NOMO-1 (cell line): ENCODE measurements around the gene TMPRSS11F.
"Not testable (repeated sequence)": the region's sequence is repeated elsewhere in the genome, so short reads cannot be mapped to it uniquely, and the experiment has no call there.

Experiments
- DNase-seq, 2 experiments: peaks; one replicate each; lab custom pipeline; 2025; ENCODE audit not compliant: unreplicated experiment in 2 of 2; lab: John Stamatoyannopoulos, UW

TMPRSS11F gene

DNA sequence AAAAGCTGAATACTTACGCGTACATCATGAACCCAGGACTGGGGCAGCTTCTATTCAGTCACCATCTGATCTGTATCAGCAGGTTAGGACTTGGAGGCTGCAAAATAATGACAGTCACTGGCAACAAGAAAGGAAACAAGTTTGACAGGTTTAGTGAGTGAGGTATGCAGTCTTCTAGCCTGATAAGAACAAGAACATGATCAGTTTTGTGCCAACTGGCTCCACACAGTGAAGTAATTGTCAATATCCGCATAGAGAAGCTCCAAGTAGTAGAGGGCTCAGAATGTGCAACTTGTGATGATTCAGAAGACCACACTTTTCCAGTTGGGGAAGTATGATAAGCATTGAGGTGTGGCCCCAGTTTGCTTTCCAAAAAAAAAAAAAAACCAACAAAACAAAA, at the start of gene TMPRSS11F:
Gene TMPRSS11F (minus strand): TSS at position 77 of the 400 bp plus-strand sequence. CDS start 49 bp downstream, at position 28.
- no peak for DNase-seq

DNA sequence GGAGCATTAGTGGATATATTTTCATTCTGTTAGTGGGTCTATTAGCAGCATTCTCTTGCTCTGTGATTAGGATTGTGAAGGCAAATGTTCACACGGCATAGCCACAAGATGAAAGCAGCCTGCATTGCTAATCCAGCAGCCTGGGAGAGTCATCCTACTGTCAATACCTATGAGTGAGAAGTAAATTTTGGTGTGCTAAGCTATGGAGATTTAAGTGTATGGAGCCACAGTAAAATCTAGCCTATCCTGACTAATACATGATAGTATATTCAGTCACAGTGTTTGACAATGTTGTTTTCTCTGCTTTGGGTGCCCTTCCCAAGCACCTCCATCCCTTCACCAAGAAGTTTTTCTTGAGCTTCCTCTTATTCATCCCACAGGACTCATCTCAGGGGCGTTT, 47.2 kb upstream of the TMPRSS11F start:
- DNase-seq, result no peak

GRCh38 chr4:68176500-68176899, 46.8 kb upstream of the TMPRSS11F start:
- no peak for DNase-seq

DNA sequence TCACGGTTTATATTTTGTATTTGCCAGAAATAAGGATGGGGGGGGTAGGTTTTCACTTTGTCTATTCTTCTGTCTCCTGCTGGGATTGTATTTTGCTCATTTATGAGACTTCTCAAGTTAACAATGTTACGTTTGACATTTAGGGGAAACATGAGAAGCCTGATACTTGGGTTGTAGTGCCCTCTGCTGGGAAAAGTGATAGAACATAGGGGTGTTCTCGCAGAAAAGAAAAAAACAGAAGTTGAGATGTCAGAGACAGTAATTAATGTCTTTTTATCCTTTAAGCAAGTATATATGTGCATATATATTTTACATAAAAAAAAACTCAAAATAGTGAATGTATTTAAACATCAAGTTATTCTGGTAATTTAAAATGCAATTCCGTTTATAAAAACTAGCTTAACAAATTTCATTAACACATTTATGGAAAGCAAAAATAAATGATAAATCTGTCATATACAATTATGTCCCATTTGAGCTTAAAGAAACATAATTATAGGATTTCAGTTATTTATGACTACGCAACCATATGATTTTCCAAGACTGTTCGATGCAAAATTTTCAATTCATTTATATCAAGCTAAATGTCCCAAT, 46.0 kb upstream of the TMPRSS11F start:
- peak in 1 of 2 experiments; percentile 67 for DNase-seq

DNA sequence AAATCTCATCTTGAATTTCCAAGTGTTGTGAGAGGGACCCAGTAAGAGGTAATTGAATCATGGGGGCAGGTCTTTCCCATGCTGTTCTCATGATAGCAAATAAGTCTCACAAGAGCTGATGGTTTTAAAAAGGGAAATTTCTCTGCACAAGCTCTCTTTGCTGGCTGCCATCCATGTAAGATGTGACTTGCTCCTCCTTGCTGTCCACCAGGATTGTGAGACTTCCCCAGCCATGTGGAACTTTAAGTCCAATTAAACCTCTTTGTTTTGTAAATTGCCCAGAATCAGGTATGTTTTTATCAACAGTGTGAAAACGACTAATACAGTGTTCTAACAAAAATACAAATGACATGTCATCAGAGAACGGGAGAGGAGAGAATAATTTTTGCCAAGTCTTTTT, 44.7 kb upstream of the TMPRSS11F start:
- DNase-seq, result not testable (repeated sequence)

- not testable (repeated sequence) for DNase-seq
These were observed 42.5 kb upstream of the TMPRSS11F start for GRCh38 chr4:68172147-68172546.

DNA sequence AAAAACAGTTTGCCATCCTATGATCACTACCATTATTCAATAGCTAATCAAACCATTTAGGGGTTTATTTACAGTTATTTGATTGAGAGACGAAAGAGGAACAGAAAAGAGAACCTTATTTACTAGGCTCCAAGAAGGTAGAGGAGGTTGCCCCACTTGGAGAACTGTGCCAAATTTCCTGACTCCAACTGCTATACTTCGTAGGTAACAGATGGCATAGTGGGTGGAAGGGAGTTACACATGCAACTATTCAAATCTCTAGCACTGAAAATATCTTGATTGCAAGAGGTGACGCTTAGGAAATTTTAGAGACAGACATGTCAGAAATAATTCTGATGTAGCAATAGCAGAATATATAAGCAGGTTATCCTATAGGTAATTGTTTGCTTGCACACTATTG, 38.0 kb upstream of the TMPRSS11F start:
- DNase-seq, result no peak

DNA sequence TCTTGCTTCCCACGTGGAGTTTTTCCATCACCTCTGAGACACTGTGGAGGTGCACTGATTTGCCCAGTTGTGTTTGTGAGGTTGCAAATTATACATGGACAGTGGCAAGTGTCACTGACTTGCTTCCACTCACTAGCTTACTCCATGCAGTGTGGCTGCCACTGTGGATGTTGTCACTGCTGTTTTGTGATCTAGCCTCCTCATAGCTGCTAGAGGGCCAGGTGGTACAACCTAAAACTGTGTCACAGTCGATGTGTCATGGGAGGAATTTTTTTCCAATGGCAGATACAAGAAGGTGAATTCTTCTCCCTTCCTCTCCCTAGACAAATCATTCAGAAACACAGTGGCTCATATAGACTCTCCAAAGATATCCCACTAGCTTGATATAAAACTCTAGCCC, 37.5 kb upstream of the TMPRSS11F start:
- DNase-seq, result no peak

DNA sequence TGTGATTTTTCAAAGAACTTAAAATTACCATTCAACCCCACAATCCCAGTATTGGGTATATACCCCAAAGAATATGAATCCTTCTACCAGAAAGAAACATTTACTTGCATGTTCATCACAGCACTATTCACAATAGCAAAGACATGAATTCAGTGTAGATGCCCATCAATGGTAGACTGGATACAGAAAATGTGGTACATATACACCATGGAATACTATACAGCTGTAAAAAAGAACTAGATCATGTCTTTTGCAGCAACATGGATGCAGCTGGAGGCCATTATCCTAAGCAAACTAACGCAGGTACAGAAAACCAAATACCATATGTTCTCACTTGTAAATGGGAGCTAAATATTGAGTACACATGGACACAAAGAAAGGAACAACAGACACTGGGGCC, 34.1 kb upstream of the TMPRSS11F start:
- no peak for DNase-seq

GRCh38 chr4:68162196-68162595, 32.5 kb upstream of the TMPRSS11F start:
- no peak for DNase-seq

GRCh38 chr4:68152411-68152810, 22.7 kb upstream of the TMPRSS11F start:
- no peak for DNase-seq

GRCh38 chr4:68148800-68149685, 19.4 kb upstream of the TMPRSS11F start:
- no peak for DNase-seq

- no peak for DNase-seq
These were observed 17.4 kb upstream of the TMPRSS11F start for GRCh38 chr4:68147079-68147478.

DNA sequence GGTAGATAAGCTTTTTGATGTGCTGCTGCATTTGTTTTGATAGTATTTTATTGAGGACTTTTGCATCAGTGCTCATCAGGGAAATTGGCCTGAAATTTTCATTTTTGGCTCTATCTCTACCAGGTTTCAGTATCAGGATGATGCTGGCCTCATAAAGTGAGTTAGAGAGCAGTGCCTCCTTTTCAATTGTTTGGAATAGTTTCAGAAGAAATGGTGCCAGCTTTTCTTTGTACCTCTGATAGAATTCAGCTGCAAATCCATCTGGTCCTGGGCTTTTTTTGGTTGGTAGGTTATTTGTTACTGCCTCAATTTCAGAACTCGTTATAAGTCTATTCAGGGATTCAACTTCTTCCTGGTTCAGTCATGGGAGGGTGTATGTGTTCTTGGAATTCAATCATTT, 15.6 kb upstream of the TMPRSS11F start:
- DNase-seq, result no peak

DNA sequence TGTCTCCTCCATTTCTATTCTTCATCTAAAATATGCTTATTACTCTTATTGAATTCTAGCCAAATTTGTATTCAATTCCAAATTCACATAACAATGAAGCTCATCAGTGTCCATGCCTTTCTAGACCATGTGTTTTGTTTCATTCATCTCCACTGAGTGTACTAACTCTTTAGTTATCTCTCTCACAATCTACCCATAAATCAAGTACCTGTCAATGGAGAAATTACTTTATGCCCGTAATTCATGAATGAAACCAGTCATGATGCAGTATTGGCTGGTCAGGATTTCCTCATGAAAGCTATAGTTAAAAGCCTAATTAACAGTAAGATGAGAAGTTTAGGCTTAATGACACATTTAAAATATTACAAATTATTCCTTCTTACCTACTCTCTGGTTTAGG, 12.2 kb upstream of the TMPRSS11F start:
- no peak for DNase-seq

DNA sequence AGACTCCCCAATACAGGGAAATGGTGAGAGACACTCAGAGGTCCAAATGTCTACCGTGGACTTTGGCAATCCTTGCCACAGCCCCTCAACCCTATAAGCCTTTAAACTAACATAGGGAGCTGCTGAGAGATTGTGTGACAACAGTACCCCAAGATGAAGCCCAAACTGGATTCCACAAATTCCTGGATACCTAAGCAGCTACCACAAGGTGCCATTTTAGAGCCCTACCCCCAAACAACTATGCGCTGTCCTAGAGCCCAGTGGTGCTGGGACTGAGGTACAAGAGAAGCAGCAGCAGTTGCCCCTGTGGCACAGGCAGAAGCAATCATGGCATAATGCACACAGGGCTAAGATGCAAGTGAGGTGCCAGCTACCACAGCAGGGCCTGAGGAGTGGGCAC, 2.7 kb upstream of the TMPRSS11F start:
- DNase-seq, result no peak

- DNase-seq, result no peak
These were observed 5.4 kb downstream of the TMPRSS11F start for GRCh38 chr4:68124262-68124661.

DNA sequence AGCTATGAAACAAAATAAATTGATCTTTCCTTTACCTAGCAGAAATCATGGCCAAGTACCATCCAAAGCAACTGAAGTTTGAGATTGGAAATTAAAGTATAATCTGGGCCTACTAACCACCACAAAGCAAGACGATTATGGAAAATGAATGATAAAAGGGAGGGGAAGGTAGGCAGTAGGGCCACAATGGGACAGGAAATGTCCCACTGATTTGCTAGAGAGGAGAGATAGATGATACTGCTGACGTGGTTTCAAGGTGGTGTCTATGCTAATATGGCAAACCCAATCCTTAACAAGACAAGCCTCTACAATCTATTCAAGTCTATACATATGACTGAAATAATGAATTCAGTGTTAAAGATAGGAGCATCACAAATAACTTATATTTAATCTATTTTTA, 6.1 kb downstream of the TMPRSS11F start:
- DNase-seq, result no peak

DNA sequence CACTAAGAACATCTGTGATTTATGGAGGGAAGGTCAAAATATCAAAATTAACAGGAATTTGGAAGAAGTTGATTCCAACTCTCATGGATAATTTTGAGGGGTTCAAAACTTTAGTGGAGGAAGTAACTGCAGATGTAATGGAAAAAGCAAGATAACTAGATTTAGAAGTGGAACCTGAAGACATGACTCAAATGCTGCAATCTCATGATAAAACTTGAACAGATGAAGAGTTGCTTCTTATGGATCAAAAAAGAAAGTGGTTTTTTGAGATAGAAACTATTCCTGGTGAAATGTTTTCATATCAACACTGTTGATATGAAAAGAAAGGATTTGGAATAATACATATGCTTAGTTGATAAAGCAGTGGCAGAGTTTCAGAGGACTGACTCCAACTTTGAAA, 9.7 kb downstream of the TMPRSS11F start:
- DNase-seq, result no peak

GRCh38 chr4:68110441-68110840, 19.2 kb downstream of the TMPRSS11F start:
- no peak for DNase-seq

DNA sequence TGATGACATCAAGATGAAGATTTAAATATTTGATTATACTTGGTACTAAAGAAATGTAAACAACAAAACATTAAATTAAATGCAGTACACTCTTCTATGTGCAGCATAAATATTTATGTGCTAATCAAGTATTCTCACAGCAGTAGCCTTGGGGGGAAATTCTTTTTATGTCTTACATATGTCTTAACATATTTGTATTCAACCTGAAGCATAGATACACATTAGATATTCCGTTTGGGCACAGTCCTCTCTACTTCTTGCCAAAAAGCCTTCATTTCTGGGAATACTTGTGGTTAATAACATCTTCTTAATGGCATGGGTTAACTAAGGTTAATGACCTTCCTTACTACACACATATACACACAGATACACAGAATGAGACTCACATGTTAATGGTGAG, 19.8 kb downstream of the TMPRSS11F start:
- DNase-seq, result no peak

DNA sequence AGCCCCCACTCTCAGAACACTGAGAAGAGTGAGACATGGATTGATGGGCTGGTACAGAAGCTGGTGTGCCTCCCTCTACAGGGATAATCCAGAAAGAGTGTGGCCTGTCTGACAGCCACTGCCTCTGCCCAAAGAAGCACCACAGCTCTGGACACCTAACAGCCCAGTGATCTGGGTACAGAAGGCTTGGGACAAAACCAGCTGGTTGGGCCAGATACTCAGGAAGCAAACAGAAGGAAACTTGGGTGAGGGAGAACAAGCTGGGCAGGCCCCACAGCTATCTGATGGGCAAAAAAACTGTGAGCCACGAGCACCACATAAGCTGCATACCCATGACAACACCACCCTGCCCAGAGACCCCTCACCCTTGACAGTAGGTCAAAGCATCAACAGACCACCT, 46.9 kb downstream of the TMPRSS11F start:
- DNase-seq, result no peak
